C4-2B (cell line): ENCODE measurements around the gene TUBGCP3.

Experiments
- CTCF ChIP-seq: fragments of 450-650 bp; conservative IDR thresholded peaks from 2 replicates; pipeline ENCODE4 v1.5.1; 2017; ENCODE audit warnings: mild to moderate bottlenecking
- ZFX ChIP-seq: fragments of 450-650 bp; IDR thresholded peaks from 2 replicates; pipeline ENCODE4 v1.6.1; 2017

DNA sequence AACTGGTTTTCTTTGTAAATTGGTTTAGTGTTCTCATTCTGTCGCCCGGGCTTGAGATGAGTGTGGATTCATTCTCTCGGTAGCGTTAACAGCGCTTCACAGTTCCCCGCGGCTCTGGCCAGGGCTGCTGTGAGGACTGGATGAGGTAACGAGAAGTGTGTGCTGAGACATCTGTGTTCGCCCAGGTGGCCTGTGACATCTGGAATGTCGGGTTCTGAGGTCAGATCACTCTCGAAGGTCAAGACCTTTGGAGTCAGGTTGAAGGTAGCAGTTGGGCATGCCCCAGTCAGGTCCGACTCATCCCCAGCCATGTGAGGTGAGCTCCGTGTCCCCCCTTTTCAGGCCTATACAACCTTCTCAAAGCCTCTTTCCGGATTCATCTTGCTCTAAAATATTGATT lies 13.4 kb upstream of the TUBGCP3 start:
- TF ChIP-seq CTCF (no peak), ZFX (no peak)
